ENCODE results near the gene PLXNA3. TPM values are rescaled to one million over a fixed set of nuclear protein-coding genes. Genes with fewer than 3 reads are reported as not detected.

The PLXNA3 gene
- total RNA-seq, 1 experiment from 2014 or later = 128 TPM

- no TSS peak for BruUV-seq (replicated peaks)
- intact Hi-C loops (cut with micrococcal nuclease; ENCODE audit: unreplicated experiment) (no loop called here), in situ Hi-C loops (cut with HindIII; ENCODE audit: low pct_unique_long_range_greater_than_20kb, low sequenced_read_pairs) (no loop called here)
- H3K27ac ChIP-seq (ENCODE audit: low read length) = no peak overlapping the region
- DNase-seq (ENCODE audit: low read depth, low spot score) (no peak), ATAC-seq (no peak)
- no peak overlapping the region for H3K4me3 ChIP-seq (ENCODE audit: low read depth in 2 of 2, low read length in 2 of 2)
- no peaks in the 10 kb centered on the region for H3K9me3 ChIP-seq (ENCODE audit: control insufficient read depth, insufficient read depth, low read depth, low read length)
- TF ChIP-seq REST (IDR thresholded peaks at IDR 0.05; ENCODE audit: insufficient read depth in 1 of 2, low read depth in 2 of 2, low read length in 1 of 2) (no peak), TCF7L2 (IDR thresholded peaks at IDR 0.05; ENCODE audit: low read depth, low read length) (no peak), POLR2AphosphoS5 (IDR thresholded peaks at IDR 0.05; ENCODE audit: low read depth, low read length) (no peak), SIN3A (IDR thresholded peaks at IDR 0.05; ENCODE audit: borderline replicate concordance, insufficient read depth, low read depth, low read length) (no peak), CTCF (IDR thresholded peaks at IDR 0.05) (no peak)
- H3K27me3 ChIP-seq (ENCODE audit: control insufficient read depth, insufficient read depth, low read length) = no peaks in the 10 kb centered on the region
- ChIA-PET POLR2A (interaction anchor here (0.6 kb wide), 1 partner anchor 84 kb away, joined by 3 read pairs; no protein-coding TSS in a partner anchor), CTCF (no interaction called here)
- peaks cover 26% of the 10 kb centered on the region for H3K4me1 ChIP-seq (ENCODE audit: control insufficient read depth, insufficient read depth, low read length)
- peaks cover 6% of the 10 kb centered on the region for H3K36me3 ChIP-seq (ENCODE audit: control insufficient read depth, insufficient read depth, low read length)
These were observed 26.7 kb upstream of the PLXNA3 start for GRCh38 chrX:154431341-154431740.

- BruUV-seq (replicated peaks) = no TSS peak
- ATAC-seq (no peak), DNase-seq (ENCODE audit: low read depth, low spot score) (no peak)
- Histone ChIP-seq H3K27ac (ENCODE audit: low read length) (no peak overlapping the region), H3K27me3 (ENCODE audit: control insufficient read depth, insufficient read depth, low read length) (no peaks in the 10 kb centered on the region), H3K36me3 (ENCODE audit: control insufficient read depth, insufficient read depth, low read length) (peaks cover 6% of the 10 kb centered on the region), H3K9me3 (ENCODE audit: control insufficient read depth, insufficient read depth, low read depth, low read length) (no peaks in the 10 kb centered on the region), H3K4me3 (ENCODE audit: low read depth in 2 of 2, low read length in 2 of 2) (no peak overlapping the region), H3K4me1 (ENCODE audit: control insufficient read depth, insufficient read depth, low read length) (peaks cover 25% of the 10 kb centered on the region)
- CTCF ChIA-PET = no interaction called here
- TF ChIP-seq REST (IDR thresholded peaks at IDR 0.05; ENCODE audit: insufficient read depth in 1 of 2, low read depth in 2 of 2, low read length in 1 of 2) (no peak), POLR2AphosphoS5 (IDR thresholded peaks at IDR 0.05; ENCODE audit: low read depth, low read length) (no peak), SIN3A (IDR thresholded peaks at IDR 0.05; ENCODE audit: borderline replicate concordance, insufficient read depth, low read depth, low read length) (no peak), TCF7L2 (IDR thresholded peaks at IDR 0.05; ENCODE audit: low read depth, low read length) (no peak), CTCF (IDR thresholded peaks at IDR 0.05) (no peak)
- intact Hi-C loops (cut with micrococcal nuclease; ENCODE audit: unreplicated experiment) (no loop called here), in situ Hi-C loops (cut with HindIII; ENCODE audit: low pct_unique_long_range_greater_than_20kb, low sequenced_read_pairs) (no loop called here)
- POLR2A ChIA-PET = no interaction called here
These were observed 25.9 kb upstream of the PLXNA3 start for GRCh38 chrX:154432210-154432609.

Data from Panc1 (cell line).